ENCODE results near the gene POU1F1. TPM values are rescaled to one million over a fixed set of nuclear protein-coding genes. Genes with fewer than 3 reads are reported as not detected.

The POU1F1 gene
- total RNA-seq, 1 experiment from 2014 or later = not detected

DNA sequence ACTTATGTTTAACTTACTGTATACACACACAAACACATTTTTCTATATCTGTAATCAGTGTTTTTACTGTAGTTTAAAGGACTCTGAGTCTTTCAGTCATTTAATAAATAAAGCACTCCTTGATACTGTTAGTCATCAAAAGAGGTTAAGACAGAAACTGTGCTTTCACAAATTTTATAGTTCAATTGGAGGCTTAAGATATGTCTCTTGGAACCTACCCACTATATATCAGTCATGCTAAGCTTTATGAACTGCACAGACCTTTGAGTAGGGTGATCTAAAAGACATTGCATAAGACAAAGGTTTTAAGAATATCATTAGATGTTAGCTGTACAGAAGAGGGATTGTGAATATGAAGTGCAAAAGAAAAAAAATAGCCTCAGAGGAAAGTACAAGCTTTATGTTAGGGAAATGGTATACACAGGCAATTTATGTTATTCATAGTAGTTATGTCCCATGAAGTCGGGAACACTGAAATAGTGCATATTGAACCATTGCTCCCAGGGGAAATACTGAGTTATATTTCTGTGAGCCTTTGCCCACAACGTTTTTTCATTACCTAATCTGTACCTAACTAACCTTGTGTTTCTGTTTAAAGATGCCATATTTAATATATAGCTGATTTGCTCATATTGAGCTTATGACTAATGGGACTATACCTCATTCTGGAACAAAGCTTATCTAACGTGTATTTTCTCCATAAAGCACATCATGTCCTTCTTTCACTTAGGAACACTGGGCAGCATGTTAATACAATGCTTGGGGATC, 29.5 kb downstream of the POU1F1 start:
- DNase-seq (ENCODE audit: low spot score) (no peak), ATAC-seq (no peak)
- ChIA-PET POLR2A (no interaction called here), CTCF (no interaction called here)
- Mint-ChIP-seq H3K36me3 (peaks cover 21% of the 10 kb centered on the region), H3K4me1 (no peaks in the 10 kb centered on the region), H3K9me3 (no peaks in the 10 kb centered on the region), H3K27me3 (ENCODE audit: low read depth) (no peaks in the 10 kb centered on the region), H3K4me3 (no peak overlapping the region), H3K27ac (no peak overlapping the region)
- TF ChIP-seq ETV6 (CRISPR knock-in tag; IDR thresholded peaks at IDR 0.05) (no peak), NR3C1 (CRISPR knock-in tag; conservative IDR thresholded peaks at IDR 0.05; ENCODE audit: low read depth) (no peak), MYBL2 (CRISPR knock-in tag; IDR thresholded peaks at IDR 0.05) (no peak), ZNF671 (CRISPR knock-in tag; IDR thresholded peaks at IDR 0.05) (no peak), ZNF423 (CRISPR knock-in tag; IDR thresholded peaks at IDR 0.05) (no peak), FOXP1 (CRISPR knock-in tag; IDR thresholded peaks at IDR 0.05; ENCODE audit: borderline replicate concordance) (no peak), JAZF1 (CRISPR knock-in tag; IDR thresholded peaks at IDR 0.05) (no peak), ATF1 (CRISPR knock-in tag; IDR thresholded peaks at IDR 0.05) (no peak), RELA (CRISPR knock-in tag; IDR thresholded peaks at IDR 0.05; ENCODE audit: borderline replicate concordance) (no peak), NFYB (CRISPR knock-in tag; conservative IDR thresholded peaks at IDR 0.05; ENCODE audit: low read depth) (no peak), NR1H2 (CRISPR knock-in tag; IDR thresholded peaks at IDR 0.05) (no peak), JUN (CRISPR knock-in tag; IDR thresholded peaks at IDR 0.05) (no peak)
- TF ChIP-seq, protein P1, sequence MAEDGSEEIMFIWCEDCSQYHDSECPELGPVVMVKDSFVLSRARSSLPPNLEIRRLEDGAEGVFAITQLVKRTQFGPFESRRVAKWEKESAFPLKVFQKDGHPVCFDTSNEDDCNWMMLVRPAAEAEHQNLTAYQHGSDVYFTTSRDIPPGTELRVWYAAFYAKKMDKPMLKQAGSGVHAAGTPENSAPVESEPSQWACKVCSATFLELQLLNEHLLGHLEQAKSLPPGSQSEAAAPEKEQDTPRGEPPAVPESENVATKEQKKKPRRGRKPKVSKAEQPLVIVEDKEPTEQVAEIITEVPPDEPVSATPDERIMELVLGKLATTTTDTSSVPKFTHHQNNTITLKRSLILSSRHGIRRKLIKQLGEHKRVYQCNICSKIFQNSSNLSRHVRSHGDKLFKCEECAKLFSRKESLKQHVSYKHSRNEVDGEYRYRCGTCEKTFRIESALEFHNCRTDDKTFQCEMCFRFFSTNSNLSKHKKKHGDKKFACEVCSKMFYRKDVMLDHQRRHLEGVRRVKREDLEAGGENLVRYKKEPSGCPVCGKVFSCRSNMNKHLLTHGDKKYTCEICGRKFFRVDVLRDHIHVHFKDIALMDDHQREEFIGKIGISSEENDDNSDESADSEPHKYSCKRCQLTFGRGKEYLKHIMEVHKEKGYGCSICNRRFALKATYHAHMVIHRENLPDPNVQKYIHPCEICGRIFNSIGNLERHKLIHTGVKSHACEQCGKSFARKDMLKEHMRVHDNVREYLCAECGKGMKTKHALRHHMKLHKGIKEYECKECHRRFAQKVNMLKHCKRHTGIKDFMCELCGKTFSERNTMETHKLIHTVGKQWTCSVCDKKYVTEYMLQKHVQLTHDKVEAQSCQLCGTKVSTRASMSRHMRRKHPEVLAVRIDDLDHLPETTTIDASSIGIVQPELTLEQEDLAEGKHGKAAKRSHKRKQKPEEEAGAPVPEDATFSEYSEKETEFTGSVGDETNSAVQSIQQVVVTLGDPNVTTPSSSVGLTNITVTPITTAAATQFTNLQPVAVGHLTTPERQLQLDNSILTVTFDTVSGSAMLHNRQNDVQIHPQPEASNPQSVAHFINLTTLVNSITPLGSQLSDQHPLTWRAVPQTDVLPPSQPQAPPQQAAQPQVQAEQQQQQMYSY (CRISPR knock-in tag; IDR thresholded peaks at IDR 0.05) = no peak
- TF ChIP-seq, protein P2, sequence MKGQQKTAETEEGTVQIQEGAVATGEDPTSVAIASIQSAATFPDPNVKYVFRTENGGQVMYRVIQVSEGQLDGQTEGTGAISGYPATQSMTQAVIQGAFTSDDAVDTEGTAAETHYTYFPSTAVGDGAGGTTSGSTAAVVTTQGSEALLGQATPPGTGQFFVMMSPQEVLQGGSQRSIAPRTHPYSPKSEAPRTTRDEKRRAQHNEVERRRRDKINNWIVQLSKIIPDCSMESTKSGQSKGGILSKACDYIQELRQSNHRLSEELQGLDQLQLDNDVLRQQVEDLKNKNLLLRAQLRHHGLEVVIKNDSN (CRISPR knock-in tag; IDR thresholded peaks at IDR 0.05) = no peak
- TF ChIP-seq, protein P3, sequence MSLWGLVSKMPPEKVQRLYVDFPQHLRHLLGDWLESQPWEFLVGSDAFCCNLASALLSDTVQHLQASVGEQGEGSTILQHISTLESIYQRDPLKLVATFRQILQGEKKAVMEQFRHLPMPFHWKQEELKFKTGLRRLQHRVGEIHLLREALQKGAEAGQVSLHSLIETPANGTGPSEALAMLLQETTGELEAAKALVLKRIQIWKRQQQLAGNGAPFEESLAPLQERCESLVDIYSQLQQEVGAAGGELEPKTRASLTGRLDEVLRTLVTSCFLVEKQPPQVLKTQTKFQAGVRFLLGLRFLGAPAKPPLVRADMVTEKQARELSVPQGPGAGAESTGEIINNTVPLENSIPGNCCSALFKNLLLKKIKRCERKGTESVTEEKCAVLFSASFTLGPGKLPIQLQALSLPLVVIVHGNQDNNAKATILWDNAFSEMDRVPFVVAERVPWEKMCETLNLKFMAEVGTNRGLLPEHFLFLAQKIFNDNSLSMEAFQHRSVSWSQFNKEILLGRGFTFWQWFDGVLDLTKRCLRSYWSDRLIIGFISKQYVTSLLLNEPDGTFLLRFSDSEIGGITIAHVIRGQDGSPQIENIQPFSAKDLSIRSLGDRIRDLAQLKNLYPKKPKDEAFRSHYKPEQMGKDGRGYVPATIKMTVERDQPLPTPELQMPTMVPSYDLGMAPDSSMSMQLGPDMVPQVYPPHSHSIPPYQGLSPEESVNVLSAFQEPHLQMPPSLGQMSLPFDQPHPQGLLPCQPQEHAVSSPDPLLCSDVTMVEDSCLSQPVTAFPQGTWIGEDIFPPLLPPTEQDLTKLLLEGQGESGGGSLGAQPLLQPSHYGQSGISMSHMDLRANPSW (CRISPR knock-in tag; conservative IDR thresholded peaks at IDR 0.05; ENCODE audit: low read depth) = no peak
- TF ChIP-seq, protein P4, sequence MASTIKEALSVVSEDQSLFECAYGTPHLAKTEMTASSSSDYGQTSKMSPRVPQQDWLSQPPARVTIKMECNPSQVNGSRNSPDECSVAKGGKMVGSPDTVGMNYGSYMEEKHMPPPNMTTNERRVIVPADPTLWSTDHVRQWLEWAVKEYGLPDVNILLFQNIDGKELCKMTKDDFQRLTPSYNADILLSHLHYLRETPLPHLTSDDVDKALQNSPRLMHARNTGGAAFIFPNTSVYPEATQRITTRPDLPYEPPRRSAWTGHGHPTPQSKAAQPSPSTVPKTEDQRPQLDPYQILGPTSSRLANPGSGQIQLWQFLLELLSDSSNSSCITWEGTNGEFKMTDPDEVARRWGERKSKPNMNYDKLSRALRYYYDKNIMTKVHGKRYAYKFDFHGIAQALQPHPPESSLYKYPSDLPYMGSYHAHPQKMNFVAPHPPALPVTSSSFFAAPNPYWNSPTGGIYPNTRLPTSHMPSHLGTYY (CRISPR knock-in tag; IDR thresholded peaks at IDR 0.05) = no peak
- TF ChIP-seq, protein P5, sequence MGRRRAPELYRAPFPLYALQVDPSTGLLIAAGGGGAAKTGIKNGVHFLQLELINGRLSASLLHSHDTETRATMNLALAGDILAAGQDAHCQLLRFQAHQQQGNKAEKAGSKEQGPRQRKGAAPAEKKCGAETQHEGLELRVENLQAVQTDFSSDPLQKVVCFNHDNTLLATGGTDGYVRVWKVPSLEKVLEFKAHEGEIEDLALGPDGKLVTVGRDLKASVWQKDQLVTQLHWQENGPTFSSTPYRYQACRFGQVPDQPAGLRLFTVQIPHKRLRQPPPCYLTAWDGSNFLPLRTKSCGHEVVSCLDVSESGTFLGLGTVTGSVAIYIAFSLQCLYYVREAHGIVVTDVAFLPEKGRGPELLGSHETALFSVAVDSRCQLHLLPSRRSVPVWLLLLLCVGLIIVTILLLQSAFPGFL (CRISPR knock-in tag; IDR thresholded peaks at IDR 0.05; ENCODE audit: borderline replicate concordance) = no peak
- TF ChIP-seq, protein P6, sequence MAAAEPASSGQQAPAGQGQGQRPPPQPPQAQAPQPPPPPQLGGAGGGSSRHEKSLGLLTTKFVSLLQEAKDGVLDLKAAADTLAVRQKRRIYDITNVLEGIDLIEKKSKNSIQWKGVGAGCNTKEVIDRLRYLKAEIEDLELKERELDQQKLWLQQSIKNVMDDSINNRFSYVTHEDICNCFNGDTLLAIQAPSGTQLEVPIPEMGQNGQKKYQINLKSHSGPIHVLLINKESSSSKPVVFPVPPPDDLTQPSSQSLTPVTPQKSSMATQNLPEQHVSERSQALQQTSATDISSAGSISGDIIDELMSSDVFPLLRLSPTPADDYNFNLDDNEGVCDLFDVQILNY (CRISPR knock-in tag; IDR thresholded peaks at IDR 0.05) = no peak
- TF ChIP-seq, protein P7, sequence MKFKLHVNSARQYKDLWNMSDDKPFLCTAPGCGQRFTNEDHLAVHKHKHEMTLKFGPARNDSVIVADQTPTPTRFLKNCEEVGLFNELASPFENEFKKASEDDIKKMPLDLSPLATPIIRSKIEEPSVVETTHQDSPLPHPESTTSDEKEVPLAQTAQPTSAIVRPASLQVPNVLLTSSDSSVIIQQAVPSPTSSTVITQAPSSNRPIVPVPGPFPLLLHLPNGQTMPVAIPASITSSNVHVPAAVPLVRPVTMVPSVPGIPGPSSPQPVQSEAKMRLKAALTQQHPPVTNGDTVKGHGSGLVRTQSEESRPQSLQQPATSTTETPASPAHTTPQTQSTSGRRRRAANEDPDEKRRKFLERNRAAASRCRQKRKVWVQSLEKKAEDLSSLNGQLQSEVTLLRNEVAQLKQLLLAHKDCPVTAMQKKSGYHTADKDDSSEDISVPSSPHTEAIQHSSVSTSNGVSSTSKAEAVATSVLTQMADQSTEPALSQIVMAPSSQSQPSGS (CRISPR knock-in tag; IDR thresholded peaks at IDR 0.05; ENCODE audit: borderline replicate concordance, low read depth) = no peak

Data from WTC11 (cell line).